NK-92 (cell line): ENCODE measurements around the gene PSTPIP2.
"Not testable (repeated sequence)": the region's sequence is repeated elsewhere in the genome, so short reads cannot be mapped to it uniquely, and the experiment has no call there.

Experiments
- DNase-seq: peaks from one replicate; lab custom pipeline; 2025; ENCODE audit not compliant: unreplicated experiment; lab: John Stamatoyannopoulos, UW

The PSTPIP2 gene

DNA sequence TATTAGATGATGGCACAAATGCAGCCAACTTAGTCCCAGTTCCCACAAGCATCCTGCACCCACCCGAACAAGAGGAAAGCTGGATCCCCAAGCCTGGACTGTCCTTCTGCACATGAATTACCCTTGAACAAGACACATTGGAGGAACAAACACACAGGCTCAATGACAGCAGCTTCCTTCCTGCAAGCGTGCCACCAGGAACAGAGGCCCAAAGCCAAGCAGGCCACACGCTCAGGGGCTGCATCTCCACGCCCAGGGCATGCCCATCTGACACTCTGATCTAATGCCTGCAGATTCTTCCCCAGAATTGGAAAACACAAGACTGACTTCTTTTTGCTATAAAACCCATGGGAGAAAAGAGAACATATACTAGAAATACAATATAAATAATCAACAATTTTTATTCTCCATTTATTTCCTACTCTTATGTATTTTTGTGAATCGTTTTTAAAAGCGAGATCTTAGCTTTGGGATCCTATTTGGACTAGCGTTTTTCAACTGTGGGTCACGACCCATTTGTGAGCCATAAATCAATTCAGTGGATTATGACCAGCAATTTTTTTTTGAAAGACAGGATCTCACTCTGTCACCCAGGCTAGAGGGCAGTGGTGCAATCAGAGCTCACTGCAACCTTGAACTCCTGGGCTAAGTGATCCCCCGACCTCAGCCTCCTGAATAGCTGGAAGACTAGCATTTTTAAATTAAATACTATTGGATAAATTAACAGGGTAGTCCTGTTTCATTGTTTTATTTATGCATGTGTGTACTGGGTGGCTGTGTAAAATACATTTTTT, 34.4 kb downstream of the PSTPIP2 start:
- DNase-seq = no peak

DNA sequence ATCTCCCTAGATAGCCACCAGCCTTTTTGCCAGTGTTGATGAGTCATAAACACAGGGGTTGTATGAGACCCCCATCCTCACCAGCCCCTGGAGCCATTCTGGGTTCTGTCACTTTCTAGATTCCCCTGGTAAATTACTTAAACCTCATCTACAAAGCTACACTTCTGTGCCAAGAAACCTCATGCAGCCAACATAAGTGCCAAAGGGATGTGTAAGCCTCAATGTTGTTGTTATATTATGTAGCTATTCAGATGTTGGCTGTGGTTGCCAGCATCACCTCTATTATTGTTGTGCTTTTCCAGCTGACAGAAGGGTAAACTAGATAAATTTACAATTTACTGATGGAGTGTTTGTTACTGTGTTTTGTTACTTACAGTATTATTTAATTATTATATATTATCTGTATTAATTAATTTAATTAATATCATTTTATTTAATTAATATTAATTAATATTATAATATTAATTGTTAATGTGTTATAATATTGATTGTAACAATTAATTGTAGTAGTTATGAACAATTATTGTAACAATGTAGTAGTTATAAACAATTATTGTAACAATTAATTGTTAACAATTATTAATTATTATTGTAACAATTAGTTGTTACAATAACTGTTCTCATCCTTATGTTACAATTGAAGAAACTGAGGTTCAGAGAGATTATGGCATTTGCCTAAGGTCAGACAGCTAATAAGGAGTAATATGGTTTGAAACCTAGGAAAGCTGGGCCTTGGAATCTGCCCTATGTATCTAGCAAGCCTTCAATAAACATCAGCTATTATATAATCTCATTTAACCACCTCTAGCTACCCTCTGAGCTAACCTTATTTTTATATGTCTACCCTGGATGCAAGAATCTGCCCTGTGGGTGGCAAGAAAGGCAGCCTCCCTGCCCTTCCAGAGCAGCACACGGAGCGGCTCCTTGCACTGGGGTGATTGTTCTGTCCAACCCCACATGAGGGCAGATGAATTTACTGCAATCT, 36.1 kb downstream of the PSTPIP2 start:
- DNase-seq = no peak

DNA sequence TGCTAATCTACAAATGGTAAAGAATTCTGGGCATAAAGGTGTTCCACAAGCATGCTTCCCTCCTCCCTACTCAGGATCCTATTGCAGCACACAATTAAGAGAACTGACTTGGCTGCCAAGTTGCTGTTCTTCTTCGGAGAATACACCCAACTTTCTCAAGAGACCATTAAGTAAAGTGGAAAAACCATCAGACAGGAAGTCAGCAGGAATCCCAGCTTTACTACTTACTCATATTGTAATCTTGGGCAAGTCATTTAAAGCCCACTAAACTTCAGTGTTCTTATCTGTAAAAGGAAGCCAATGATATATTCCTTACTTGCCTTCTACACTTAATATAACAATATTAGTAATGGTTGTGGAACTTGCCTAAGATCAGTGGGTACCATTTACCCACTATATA, 37.8 kb downstream of the PSTPIP2 start:
- DNase-seq = no peak

DNA sequence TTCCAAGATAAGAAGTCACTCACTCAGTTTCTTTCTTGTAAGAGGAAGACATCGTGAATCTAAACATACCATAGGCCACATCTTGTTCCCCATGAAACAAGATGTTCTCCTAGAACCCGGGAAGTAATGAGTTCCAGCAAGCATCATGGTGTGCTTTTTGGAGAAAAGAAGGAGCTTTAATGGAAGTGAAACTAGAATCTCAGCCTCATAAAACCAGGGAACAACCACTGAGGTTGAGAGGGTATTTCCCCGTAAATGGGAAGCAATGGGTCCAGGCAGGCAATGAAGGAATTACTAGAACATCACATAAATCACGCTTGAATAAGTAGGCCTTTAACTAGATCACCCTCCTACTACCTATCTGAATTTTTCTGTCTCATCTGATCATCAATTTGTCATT, 40.3 kb downstream of the PSTPIP2 start:
- DNase-seq = no peak

- DNase-seq = no peak
These were observed 43.5 kb downstream of the PSTPIP2 start for GRCh38 chr18:46028536-46028891.

DNA sequence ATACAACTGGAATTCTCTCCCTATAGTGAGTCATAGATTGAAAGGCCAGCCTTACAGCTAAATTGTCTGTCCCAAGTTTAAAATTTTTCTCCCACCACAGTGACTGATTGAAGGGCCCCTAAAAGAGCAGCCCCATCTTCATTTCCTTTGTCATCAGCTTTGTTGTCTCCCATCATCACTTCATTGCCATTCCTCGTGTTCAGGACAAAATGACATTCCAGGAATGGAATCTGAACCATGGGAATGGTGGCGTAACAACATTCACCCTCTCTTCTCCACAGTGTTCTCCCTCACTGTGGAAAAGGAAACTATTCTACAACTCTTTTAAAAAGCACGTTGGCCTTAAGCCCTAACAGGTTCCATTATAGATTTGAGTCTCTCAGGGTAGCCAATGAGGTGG, 52.1 kb downstream of the PSTPIP2 start:
- DNase-seq = no peak

GRCh38 chr18:46013484-46014189, 58.4 kb downstream of the PSTPIP2 start:
- no peak for DNase-seq

DNA sequence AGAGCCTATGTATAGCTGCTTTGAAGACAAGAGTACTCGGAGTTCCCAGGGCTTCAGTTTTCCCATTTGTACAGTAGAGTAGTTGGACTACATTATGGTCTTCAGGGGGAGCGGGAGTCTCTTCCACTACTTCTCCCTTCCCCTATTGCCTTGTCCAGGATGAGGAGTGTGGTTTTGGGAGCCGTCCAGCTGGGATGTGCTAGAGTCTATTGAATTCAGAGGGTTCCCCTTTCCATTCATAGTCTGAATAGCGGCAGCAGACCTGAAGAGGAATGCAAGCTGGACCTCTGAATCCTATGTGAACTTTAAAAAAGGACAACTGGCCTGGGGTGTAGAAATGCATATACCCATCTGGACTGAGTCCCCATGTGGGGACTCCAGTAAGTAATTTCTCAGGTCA, 61.4 kb downstream of the PSTPIP2 start:
- DNase-seq = no peak

DNA sequence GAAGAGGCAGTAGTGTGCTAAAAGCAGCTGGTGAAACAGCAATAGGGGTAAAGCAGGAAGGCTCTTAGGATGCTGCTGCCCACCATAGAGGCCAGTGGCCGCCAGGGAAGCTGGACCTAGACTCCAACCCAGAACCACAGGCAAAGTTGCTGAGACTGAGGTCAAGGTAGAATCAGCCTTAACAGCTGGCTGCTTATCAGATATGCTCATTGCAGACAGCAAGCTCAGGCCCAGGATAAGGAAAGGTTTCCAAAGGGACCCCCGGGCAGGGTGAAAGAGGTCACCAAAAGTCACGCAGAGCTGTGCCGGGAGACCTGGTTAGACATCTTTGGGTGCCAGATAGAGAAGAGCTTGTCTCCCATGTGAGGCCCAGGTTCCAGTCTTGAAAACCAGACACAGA, 62.0 kb downstream of the PSTPIP2 start:
- no peak for DNase-seq

GRCh38 chr18:46009125-46009840, 62.8 kb downstream of the PSTPIP2 start:
- DNase-seq = no peak

DNA sequence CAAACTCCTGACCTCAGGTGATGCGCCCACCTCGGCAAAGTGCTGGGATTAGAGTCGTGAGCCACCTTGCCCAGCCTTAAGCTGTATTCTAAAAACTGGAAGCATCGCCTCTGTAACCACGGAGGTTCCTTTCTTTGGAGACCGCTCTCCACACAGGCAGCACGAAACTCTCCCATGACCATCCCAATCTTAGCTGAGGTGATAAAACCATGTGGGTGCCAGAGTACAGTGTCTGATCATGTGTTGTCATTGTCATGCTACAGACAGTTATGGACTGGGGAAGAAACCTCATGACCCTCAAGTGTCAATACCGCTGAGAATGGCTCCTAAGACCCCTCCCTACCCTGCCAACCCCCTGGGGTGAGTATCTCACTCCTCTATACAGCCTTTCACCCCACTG, 63.5 kb downstream of the PSTPIP2 start:
- DNase-seq = no peak

- no peak for DNase-seq
These were observed 64.9 kb downstream of the PSTPIP2 start for GRCh38 chr18:46007165-46007564.

DNA sequence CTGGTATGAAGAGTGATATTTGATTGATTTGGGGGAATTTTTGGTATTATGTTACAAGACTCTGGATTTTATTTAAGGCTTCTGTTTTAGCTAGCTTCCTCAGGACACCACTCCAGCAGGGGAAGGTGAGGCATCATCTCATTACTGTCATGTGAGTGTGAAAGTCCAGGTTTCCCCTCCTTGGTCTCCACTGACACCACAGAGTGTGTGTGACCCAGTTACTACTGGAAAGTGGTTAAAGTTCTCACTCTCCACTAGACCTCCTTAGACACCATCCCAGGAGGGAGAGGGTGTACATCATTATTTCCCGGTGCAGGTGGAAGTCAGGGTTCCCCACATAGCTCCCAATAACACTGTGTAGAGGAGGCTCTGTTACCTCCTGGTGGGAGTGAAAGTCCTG, 69.1 kb downstream of the PSTPIP2 start:
- DNase-seq = no peak

DNA sequence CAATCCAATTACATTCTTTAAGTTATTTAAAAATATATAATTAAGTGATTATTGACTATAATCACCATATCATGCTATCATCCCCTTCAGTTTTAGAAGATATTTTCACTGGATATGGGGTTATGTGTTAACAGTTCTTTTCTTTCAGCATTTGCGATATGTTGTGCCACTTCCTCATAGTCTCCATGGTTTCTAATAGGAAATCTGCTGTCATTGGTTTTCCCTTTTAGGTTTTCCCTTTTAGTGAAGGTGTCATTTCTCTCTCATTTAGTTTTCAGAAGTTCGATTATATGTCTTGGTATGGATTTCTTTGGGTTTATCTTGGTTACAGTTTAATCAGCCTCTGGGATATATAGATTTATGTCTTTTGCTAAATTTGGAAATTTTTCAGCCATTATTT, 70.2 kb downstream of the PSTPIP2 start:
- DNase-seq = no peak

- no peak for DNase-seq
These were observed 71.0 kb downstream of the PSTPIP2 start for GRCh38 chr18:46001074-46001473.

GRCh38 chr18:45999536-45999935, 72.5 kb downstream of the PSTPIP2 start:
- no peak for DNase-seq

- DNase-seq = no peak
These were observed 73.8 kb downstream of the PSTPIP2 start for GRCh38 chr18:45998244-45998643.

DNA sequence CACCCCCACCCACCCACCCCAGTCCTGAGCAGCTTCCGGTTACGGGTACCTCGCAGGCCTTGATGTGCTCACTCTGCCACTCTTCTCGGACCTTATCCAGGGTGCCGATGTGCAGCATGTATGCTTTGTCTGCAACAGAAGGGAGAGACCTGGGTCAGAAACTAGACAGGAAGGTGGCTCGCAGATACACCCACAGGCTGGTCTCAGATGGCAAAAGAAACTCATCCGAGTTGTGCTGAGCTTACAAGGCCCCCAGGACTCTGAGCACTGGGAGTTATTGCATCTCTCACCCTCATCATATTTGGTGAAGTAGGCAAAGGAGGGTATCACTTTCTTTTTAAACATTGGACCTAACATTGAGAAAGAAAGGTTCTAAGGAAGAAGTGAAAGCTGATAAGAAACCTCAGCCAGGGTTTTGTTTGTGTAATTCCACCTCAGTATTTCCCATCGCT, 74.3 kb downstream of the PSTPIP2 start:
- DNase-seq = no peak

DNA sequence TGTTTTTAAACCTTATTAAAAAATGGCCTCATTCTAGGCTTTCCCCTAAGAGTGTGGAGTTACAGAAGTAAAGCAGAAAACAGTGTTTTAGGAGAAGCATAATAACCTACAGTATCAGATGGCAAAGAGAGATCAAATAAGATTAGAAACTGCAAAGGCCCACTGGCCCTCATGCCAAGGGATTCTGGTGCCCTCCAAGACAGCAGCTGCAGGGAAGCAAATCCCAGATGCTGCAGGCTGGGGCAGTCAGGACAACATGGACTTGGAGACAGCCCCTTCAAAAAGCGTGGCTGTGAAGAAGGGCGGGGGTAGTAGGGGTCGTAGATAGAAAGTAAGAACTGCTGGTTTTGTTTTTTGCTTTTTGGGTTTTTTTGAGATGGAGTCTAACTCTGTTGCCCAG, 76.6 kb downstream of the PSTPIP2 start:
- no peak for DNase-seq

DNA sequence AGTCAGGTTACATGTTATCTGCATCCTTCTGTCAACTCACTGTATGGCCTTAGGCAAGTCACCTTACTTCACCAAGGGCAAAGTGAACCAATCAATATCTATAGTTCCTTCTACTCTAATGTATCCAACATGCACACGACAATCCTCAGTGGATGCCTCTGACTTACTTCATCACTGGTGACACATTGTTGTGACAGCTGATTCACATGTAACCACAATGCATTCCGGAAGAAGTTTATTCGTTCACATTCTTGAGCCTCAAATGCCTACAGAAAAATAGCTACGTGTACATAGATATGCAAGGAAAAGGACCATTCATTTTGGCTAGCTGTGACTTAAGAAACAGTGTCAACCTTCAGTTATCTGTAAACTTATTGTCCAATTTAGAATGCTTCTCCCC, 78.6 kb downstream of the PSTPIP2 start:
- no peak for DNase-seq

DNA sequence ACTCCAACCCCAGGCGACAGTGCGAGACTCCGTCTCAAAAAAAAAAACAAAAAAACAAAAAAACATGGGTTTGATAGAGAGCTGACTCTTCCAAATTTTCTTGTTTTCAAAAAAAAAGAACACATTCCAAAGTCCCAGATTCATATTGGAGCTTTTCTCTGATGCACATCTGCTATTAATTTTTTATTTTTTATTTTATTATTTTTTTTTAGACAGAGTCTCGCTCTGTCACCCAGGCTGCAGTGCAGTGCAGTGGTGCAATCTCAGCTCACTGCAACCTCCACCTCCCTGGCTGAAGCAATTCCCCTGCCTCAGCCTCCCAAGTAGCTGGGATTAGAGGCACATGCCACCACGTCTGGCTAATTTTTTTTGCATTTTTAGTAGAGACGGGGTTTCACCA, 79.5 kb downstream of the PSTPIP2 start:
- DNase-seq = not testable (repeated sequence)
